NCI-H1930 (cell line): ENCODE data around the gene MCOLN1.

Experiments used
- DNase-seq, 2 experiments: peaks; one replicate each; lab custom pipeline; 2025; lab: John Stamatoyannopoulos, UW

The MCOLN1 gene

DNA sequence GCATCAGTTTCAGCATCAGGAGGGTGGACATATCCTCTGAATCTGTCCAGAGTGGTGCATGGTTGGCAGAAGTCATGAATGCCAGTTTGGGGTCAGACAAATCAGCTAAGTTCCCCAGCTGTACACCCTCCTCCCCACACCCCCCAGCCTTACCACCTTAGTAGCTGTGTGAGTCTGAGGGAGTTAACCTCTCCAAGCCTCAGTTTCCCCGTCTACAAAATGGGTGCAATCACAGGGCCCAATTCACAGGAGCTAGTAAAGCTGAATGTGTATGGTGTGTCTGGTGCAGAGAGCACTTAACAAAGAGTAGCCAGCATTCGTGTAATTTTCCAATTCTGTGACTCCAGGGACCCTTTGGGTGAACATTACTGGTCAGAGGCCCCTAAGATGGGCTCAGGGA is 19.9 kb upstream of the MCOLN1 start:
- no peak for DNase-seq

GRCh38 chr19:7504684-7505083 is 17.7 kb upstream of the MCOLN1 start:
- DNase-seq: no peak

GRCh38 chr19:7505288-7505681 is 17.1 kb upstream of the MCOLN1 start:
- no peak for DNase-seq

DNA sequence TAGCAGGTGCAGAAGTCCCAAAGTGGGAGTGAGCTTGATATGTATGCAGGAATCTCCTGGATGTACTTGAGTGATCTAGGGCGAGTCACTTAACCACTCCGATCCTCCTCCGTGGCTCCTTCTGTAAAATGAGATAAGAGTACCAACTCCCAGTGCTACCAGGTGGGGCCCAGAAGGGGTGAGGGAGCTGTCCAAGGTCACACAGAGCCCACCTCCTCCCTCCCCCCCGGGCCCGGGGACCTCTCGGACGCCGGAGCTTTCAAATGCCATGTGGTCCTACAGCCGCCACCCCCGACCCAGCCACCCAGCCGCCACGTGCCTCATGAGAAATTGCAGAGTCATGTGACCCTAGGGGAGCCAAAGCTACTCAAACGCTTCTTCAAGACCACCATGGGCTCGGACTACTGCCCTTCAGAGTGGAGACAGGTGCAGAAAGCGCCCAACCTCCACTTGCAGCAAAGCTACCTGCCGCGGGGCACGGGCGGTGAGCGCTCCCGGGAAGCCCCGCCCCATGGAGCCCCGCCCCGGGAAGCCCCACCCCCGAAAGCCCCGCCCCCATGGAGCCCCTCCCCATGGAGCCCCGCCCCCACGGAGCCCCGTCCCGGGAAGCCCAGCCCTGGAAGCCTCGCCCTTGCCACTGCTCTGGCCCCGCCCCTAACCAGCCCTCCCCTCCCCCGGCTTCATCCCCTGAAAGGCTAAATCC is 16.6 kb upstream of the MCOLN1 start:
- no peak for DNase-seq

DNA sequence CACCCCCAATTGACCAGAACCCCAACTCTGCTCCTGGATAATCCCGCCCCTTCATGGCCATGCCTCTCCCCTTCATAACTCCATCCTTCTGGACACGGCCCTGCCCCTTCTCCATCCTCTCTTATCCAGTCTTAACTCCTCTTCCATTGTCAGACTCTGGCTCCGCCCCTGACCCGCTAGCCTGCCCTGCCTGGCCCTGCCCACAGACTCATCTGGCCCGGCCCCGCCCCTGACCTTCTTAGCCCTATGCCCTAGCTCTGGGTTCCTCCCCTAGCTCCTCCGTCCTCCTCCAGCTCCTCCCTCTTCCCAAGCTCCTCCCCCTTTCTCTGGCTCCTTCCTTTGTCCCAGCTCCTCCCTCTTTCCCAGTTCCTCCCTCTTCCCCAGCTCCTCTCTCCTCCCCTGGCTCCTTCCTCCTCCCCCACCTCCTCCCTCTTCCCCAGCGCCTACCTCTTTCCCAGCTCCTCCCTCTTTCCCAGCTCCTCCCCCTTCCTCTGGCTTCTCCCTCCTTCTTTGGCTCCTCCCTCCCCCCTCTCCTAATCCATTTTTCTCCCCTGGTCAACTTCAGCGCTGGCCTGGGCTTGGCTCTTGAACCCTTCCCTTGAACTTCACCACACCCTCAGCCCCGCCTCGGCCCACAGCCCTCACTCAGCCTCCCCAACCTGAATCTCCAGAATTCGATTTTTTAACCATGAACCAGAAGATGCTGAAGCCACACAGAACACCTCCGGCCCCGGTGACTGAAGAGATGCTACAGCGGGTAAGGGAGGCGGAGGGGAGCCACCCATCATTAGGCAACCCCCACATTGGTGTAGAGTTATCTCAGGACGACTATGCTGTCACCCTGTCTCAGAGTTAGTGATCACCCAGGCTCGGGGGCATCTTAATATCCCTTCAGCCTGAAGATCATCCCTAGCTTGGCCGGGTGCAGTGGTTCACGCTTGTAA is 15.8 kb upstream of the MCOLN1 start:
- peak; percentile 10 to 30 for DNase-seq

GRCh38 chr19:7507884-7508283 is 14.5 kb upstream of the MCOLN1 start:
- peak in 1 of 2 experiments; percentile 16 for DNase-seq

- no peak for DNase-seq
These were observed 12.8 kb upstream of the MCOLN1 start for GRCh38 chr19:7509625-7510024.

- no peak for DNase-seq
These were observed 10.0 kb upstream of the MCOLN1 start for GRCh38 chr19:7512400-7512851.

DNA sequence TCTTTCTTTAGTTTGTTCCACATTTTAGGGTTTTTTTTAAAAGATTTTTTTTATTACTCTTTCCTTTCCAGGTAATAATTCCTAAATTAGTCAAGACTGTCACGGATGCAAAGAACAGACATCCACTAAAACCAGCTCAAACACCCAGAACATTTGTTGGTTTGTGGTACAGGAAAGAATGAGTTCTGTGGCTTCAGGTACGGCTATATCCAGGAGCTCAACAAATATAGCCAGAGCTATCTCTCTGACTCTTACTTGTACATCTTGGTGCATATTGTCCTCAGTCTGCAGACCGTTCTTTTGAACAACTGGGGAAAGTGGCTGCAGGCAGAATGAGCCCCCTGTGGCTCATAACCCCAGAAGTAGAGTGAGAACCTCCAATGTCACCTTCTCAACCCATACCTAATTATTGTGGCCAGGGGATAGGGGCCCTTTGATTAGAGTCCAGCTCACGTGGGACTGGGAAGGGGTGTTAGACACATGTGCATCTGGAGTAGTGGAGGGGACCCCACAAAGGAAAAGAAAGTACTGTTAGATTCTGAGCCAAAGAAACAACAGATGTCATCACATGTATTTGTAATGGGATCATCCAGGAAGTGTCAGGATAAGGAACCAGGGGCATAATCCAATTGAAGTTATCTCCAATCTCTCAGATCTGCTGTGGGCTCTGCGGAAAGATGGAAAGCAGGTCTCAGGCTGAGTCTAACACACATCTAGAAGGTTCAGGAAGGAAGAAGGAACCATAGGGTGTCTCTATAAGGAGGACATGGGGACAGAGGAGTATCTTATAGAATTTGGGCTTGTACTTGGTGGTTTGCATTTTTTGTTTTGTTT is 8.4 kb upstream of the MCOLN1 start:
- no peak for DNase-seq

DNA sequence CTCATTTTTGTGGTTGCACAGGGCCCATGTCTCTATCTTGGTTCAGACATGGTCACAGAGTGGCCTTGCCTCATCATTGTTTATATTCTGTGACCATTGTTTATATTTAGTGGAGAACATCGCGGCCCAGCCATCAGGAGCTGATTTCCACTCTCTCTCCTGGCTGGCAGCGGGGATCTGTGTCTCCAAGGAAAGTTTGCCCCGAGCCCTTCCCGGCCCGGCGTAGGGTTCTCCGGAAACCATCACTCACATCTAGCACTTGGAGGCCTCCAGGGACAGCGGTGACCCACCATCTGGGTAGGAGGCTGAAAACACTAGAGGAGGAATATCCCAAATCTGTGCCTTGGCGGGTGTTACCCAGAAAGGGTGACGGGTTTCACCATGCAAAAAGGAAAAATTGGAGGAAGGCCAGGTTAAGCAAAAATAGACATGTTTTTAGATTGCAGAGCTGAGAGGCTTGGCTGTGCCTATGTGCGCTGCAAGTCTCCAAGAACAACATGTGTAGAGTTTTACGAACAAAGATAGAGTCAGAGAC is 7.2 kb upstream of the MCOLN1 start:
- no peak for DNase-seq

DNA sequence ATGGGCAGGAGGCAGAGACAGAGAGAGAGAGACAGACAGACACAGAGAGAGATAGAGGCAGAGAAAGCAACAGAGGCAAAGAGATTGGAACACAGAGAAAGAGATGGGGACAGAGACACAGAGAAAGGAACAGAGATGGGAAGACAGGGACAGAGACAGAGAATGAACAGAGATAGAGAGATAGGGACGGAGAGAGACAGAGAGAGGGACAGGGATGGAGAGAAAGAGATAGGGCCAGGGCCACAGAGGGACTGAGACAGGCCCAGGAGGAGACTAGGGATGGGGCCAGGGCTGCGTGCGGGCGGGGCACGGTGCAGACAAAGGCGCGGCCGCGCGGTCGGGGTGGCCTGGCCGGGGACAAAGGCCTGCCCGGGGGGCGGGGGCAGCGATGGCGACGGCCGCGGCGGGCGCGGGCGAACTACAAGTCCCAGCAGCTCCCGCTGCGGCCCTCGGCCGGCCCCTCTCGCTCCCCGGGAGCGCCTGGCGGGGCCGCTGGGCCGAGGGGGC is 6.7 kb upstream of the MCOLN1 start, which contains the start of gene ZNF358:
Gene ZNF358, plus strand, starts transcription at position 459 of the 507 bp plus-strand sequence. CDS start 3,140 bp downstream, outside the sequence.
- DNase-seq: peak; percentile 34 to 46

GRCh38 chr19:7516333-7516732 is 6.1 kb upstream of the MCOLN1 start:
- DNase-seq: no peak

DNA sequence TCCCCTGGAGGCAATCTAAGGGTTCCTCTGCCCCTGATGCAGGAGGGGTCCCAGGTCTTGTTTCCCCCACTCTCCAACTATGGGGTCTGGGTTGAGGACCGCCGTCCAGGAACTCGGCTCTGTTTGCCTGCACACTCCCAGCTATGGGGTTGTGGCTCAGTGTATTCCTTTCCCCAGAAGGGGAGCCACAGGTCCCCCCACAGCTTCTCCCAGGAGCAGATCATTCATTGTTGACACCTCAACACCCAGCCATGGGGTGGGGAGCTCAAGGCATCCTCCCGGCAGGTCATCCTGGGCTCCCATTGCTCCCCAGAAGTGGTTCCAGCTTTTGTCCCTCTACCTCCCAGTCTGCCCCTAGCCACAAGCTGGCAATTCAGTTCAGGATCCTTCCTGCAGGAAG is 5.5 kb upstream of the MCOLN1 start:
- DNase-seq: no peak

DNA sequence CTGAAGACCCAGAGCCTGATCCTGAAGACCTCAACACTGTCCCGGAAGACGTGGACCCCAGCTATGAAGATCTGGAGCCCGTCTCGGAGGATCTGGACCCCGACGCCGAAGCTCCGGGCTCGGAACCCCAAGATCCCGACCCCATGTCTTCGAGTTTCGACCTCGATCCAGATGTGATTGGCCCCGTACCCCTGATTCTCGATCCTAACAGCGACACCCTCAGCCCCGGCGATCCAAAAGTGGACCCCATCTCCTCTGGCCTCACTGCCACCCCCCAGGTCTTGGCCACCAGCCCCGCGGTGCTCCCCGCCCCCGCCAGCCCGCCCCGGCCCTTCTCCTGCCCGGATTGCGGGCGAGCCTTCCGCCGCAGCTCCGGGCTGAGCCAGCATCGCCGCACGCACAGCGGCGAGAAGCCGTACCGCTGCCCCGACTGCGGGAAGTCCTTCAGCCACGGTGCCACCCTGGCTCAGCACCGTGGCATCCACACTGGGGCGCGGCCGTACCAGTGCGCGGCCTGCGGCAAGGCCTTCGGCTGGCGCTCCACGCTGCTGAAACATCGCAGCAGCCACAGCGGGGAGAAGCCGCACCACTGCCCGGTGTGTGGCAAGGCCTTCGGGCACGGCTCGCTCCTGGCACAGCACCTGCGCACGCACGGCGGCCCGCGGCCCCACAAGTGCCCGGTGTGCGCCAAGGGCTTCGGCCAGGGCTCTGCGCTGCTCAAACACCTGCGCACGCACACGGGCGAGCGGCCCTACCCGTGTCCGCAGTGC is 2.9 kb upstream of the MCOLN1 start:
- DNase-seq: no peak

- no peak for DNase-seq
These were observed 2.0 kb upstream of the MCOLN1 start for GRCh38 chr19:7520131-7521051.

DNA sequence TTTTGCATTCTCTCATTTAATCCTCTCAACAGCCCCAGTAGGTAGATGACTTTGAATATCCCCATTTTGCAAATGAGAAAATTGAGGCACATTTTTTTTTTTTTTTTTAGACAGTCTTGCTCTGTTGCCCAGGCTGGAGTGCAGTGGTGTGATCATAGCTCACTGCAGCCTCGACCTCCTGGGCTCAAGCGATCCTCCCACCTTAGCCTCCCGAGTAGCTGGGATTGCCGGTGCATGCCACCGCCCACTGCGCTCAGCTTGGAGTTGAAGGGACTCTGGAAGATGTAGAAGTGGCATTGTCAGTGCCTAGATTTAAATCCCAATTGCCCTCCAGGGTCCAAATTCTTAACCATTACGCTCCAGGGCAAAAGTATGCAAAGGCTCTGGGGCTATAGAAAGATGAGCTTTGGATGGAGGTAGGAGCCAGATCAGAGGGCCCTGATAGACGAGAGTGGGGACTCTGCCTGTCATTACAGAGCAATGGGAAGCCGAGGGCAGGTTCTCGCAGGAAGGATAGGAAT is 813 bp upstream of the MCOLN1 start:
- no peak for DNase-seq

GRCh38 chr19:7522923-7523667 is 671 bp downstream of the MCOLN1 start:
- no peak for DNase-seq

- DNase-seq: no peak
These were observed 2.1 kb downstream of the MCOLN1 start for GRCh38 chr19:7524523-7524922.
